ENCODE results near the gene LRRC25. TPM values are rescaled to one million over a fixed set of nuclear protein-coding genes. Genes with fewer than 3 reads are reported as not detected.

The LRRC25 gene
- total RNA-seq, 1 donor from 2014 or later: not detected

- no peak for FAIRE-seq
- peak; percentile 76 for DNase-seq (ENCODE audit: low read depth)
- Histone ChIP-seq H3K27me3 (ENCODE audit: control insufficient read depth, insufficient read depth, low read length) (no peaks in the 10 kb centered on the region), H3K4me3 (ENCODE audit: low read depth, low read length) (no peak overlapping the region), H3K36me3 (ENCODE audit: control insufficient read depth, insufficient read depth, low read length) (no peaks in the 10 kb centered on the region)
- TF ChIP-seq CTCF (IDR thresholded peaks at IDR 0.05; ENCODE audit: insufficient read depth, low read length, severe bottlenecking): no peak
These were observed 1.6 kb upstream of the LRRC25 start for GRCh38 chr19:18399008-18399407.

GRCh38 chr19:18396471-18397241, 766 bp downstream of the LRRC25 start:
- no peak overlapping the region for H3K4me3 ChIP-seq (ENCODE audit: low read depth, low read length)
- no peak for DNase-seq (ENCODE audit: low read depth)
- no peaks in the 10 kb centered on the region for H3K36me3 ChIP-seq (ENCODE audit: control insufficient read depth, insufficient read depth, low read length)
- no peaks in the 10 kb centered on the region for H3K27me3 ChIP-seq (ENCODE audit: control insufficient read depth, insufficient read depth, low read length)
- FAIRE-seq: no peak
- no peak for TF ChIP-seq CTCF (IDR thresholded peaks at IDR 0.05; ENCODE audit: insufficient read depth, low read length, severe bottlenecking)

DNA sequence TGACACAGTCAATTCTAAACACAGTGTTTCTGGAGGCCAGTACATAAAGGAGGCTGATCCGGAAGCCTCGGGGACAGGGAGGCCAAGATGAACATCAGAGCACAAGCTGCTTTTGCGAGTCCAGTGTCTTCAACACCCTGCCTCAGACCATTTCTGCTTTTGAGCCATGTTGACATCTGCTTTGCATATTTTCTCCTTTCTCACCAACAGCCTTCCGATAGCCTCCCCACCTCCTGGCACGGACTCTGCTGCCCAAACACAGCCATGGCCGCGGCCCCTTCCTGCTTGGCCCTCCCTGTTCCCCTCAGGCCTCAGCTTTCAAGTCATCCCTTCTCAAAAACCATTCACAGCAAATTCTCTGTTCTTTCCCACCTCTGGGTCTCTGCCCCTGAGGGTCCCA, 3.6 kb downstream of the LRRC25 start:
- H3K4me3 ChIP-seq (ENCODE audit: low read depth, low read length): no peak overlapping the region
- FAIRE-seq: no peak
- no peak for TF ChIP-seq CTCF (IDR thresholded peaks at IDR 0.05; ENCODE audit: insufficient read depth, low read length, severe bottlenecking)
- DNase-seq (ENCODE audit: low read depth): no peak
- H3K36me3 ChIP-seq (ENCODE audit: control insufficient read depth, insufficient read depth, low read length): peaks cover 3% of the 10 kb centered on the region
- no peaks in the 10 kb centered on the region for H3K27me3 ChIP-seq (ENCODE audit: control insufficient read depth, insufficient read depth, low read length)

GRCh38 chr19:18392926-18393325, 4.5 kb downstream of the LRRC25 start:
- no peak for TF ChIP-seq CTCF (IDR thresholded peaks at IDR 0.05; ENCODE audit: insufficient read depth, low read length, severe bottlenecking)
- H3K27me3 ChIP-seq (ENCODE audit: control insufficient read depth, insufficient read depth, low read length): no peaks in the 10 kb centered on the region
- no peak for DNase-seq (ENCODE audit: low read depth)
- peaks cover 10% of the 10 kb centered on the region for H3K36me3 ChIP-seq (ENCODE audit: control insufficient read depth, insufficient read depth, low read length)
- no peak overlapping the region for H3K4me3 ChIP-seq (ENCODE audit: low read depth, low read length)
- no peak for FAIRE-seq

- DNase-seq (ENCODE audit: low read depth): no peak
- TF ChIP-seq CTCF (IDR thresholded peaks at IDR 0.05; ENCODE audit: insufficient read depth, low read length, severe bottlenecking): no peak
- no peak for FAIRE-seq
- Histone ChIP-seq H3K4me3 (ENCODE audit: low read depth, low read length) (no peak overlapping the region), H3K27me3 (ENCODE audit: control insufficient read depth, insufficient read depth, low read length) (no peaks in the 10 kb centered on the region), H3K36me3 (ENCODE audit: control insufficient read depth, insufficient read depth, low read length) (peaks cover 10% of the 10 kb centered on the region)
These were observed 5.0 kb downstream of the LRRC25 start for GRCh38 chr19:18392417-18392816.

All from bronchial epithelial cell (primary cell).